Stimulated activated CD4-positive, alpha-beta T cell treated with anti-CD3 and anti-CD28 coated beads, Interleukin-1b, Interleukin-23, amount 100 ng/mL, for 48 hours (primary cell): ENCODE measurements around the gene WNT7B.

Source experiments
- DNase-seq: peaks from one replicate; pipeline ENCODE4 v3.0.0-alpha.2; 2020

Gene WNT7B

DNA sequence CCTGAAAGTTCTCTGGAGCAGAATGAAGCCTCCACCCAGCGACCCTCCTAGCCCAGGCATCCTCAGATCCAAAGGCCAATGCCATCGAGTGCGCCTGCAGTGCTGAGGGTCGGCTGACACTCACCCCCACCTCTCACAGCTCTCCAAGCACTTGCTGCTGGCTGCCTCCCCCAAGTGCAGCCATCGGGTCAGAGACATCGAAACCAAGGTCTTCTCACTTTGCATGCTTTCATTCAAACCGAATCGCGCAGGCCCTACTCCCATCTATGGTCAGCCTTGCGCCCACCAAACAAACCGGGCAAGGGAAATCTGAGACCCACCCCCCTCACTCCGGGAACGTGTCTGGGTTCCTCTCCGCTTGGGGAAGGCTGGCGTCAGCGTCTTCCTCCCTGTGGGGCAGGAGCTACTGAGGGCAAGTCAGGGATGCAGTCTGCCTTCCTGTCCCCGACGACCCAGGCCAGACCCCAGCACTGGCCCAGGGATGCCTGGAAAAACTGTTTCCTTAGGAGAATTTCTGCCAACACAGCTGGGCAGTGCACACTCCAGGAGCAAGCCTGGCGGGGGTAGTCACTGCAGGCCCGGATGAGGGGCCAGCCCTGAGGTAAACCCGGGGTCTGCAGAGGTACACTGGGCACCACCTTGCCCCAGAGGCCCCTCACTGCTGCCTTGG is 7.0 kb downstream of the WNT7B start:
- DNase-seq, result no peak

- DNase-seq, result no peak
These were observed 7.6 kb downstream of the WNT7B start for GRCh38 chr22:45969414-45969799.

DNA sequence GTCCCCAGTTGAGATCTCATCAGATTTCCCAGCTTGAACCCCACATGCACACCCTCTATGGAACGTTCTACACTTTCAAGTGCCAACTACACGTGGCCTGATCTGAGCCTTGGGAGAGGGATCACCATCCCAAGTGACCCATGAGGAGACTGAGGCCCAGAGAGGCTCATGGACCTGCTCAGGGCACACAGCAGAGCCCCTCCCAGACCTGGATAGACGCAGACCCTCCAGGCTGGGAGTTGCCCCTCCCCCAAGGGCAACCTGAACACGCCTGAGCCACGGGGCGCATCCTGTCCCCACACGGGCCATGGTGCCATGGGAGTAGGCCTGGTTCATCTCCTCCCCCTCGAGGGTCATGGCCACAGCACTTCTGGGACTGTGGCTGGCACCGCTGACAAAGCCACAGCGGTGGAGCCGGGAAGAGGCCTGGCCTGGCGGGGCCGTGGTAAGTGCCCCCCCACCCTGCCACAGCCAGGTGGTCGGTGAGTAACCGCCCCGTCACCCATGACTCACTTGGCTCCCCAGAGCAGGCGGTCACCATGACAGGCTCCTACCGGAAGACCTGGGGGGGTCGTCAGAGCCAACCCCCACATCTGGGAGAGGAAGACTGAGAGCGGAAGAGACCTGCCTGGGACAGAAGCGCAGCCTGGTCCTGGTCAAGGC is 8.1 kb downstream of the WNT7B start:
- DNase-seq, result no peak

DNA sequence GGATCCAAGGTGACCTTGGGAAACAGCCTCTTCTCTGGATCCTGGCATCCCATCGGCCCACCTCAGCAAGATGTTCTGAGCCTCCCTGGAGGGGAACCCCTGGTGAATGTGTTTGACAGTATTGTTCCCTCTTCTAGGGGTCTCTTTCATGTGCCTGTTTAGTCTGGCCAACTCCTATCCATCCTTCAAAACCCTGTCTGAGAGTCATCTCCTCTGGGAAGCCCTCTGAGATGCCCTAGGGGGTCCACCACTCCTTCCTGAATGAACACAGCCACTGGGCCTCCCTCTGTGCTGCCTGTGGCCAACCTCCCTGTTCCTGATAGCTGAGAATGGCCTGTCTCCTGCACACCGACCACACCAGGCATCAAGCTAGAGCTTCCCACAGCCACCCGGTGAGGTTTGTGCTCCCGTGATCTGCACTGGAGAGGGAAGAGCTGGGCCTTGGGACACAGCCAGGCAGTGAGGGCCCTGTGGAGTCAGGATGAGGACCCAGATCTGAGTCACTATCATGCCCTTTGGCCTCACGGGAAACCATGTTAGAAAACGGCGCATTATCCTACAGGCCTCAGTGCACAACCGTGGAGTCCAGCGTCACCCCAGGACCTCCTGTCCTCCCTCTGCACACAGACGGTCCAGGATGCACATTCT is 8.8 kb downstream of the WNT7B start:
- no peak for DNase-seq

- no peak for DNase-seq
These were observed 10.0 kb downstream of the WNT7B start for GRCh38 chr22:45966895-45967365.

GRCh38 chr22:45966320-45966894 is 10.6 kb downstream of the WNT7B start:
- no peak for DNase-seq

DNA sequence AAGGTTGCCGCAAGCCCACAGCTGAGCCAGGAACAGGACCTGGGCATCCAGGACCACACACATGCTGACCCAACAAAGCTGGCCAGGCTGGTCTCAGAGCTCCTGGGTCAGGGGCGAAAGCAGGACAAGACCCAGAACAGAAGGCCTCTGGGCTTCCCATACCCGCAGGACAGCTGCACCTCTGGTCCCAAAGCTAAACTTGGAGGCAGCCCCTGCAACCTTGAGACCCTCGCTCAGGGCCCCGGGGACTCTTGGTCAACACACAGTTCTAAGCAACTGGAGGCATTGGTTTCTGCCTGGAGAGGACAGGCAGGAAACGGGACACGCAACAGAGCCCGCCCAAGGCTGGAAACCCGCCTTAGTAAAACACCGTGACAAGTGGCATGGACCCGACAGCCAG is 11.4 kb downstream of the WNT7B start:
- no peak for DNase-seq

- DNase-seq, result no peak
These were observed 11.9 kb downstream of the WNT7B start for GRCh38 chr22:45964926-45965527.

DNA sequence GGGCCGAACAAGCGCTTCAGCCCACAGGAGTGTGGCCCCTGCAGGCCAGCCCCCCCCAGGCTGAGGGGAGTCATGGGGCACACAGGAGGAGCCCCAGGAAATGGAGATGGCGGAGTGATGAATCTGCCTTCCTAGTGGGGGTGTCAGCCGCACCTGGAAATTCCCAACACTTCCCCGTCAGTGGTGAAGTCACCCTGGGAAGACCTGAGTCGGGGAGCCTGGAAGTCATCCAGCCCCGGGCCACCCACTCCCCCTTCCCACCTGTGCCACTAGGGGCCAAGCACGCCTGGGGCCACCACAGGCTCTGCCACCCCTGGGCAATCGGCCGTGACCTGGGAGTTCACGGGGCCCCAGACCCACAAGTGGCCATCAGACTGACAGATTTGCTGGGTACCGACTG is 12.6 kb downstream of the WNT7B start:
- no peak for DNase-seq

- no peak for DNase-seq
These were observed 13.1 kb downstream of the WNT7B start for GRCh38 chr22:45963821-45964220.

DNA sequence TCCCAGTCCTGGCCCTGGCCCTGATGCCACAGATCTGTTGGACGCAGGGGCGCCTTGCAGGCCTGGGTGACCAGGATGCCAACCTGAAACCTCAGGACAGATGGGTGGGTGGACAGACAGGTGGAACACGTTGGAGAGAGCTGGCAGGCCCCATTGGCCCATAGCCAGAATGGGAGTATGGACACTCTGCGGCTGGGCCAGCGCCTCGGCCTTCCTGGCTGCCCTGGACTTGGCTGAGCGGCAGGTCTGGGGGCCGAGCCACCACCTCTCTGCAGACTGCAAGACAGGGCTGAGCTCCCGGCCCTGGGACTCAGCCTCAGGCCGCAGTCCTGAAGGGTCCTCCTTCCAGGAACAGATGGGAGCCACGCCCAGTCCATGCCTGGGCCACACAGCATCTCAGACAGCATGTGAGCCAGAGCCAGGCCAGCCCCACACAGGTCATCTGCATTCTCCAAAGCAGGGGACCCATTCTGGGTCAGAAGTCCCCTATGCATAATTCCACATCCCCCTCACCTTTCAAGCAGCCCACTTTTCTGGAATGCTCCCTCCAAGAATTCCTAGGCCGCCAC is 14.1 kb downstream of the WNT7B start:
- DNase-seq, result no peak

DNA sequence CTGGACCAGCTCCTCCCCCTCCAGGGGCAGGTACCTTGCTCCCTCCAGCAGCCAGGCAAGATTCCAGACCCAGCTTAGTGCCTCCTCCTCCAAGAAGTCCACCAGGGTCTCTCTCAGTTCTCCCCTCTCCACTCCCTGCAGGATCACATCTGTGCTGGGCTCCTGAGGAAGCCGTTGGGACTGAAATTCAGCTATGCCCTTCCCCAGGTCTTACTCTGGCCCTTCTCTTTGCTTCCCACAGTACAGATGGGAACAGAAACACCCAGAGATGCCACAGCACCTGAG is 14.6 kb downstream of the WNT7B start:
- DNase-seq, result no peak

DNA sequence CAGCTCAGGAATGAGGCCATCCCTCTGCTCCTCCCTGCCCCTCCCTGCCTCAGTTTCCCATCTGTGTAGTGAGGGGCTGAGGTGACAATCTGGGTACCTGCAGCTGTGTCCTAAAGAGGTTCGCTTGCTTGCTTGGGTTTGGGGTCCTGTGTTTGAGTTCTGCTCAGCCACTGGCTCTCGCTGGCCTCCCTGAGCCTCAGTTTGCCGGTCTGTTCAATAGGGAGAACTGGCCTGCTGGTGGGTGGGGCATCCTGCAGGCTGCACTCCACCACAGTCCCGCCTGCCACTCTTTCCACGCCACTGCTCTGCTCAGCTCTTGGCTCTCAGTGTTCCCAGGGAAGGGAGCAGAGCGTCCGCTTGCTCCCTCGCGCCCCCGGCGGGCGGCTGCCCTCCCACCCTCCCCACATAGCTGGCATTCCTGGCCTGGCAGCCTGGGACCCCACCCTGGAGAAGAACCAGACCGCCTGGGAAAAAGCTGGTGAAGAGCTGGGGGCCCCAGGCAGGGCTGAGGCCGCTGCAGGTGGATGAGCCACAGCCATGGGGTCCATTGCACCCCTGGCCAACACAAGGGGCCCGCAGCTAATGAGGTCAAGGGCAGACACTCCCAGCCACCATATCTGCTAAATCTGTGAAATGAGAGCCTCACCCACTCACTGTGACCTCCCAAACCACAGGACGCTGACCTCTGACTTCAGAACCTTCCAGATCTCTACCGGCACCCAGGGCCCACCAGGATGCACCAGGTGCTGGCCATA is 15.1 kb downstream of the WNT7B start:
- DNase-seq, result no peak

- DNase-seq, result no peak
These were observed 16.2 kb downstream of the WNT7B start for GRCh38 chr22:45960477-45961386.

- DNase-seq, result no peak
These were observed 17.1 kb downstream of the WNT7B start for GRCh38 chr22:45959719-45960476.

DNA sequence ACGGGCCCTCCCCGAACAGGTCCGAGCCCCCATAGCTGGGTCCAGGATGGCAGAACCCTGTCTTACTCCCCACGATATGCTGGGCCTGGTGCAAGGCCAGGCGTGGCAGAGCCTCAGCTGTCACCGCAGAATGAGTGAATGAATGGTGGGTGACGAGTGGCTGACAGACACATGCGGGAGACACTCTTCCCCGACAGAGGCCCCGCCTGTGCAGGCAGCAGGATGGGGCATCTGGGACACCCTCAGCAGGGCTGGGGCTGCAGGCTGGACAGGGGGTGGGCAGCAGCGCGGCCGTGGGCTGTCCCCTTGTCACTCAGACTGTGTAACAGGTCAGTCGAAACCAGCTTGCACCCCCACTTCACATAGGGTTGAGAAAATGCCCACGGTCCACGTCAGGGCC is 18.0 kb downstream of the WNT7B start:
- no peak for DNase-seq

- DNase-seq, result no peak
These were observed 19.1 kb downstream of the WNT7B start for GRCh38 chr22:45957826-45958225.

DNA sequence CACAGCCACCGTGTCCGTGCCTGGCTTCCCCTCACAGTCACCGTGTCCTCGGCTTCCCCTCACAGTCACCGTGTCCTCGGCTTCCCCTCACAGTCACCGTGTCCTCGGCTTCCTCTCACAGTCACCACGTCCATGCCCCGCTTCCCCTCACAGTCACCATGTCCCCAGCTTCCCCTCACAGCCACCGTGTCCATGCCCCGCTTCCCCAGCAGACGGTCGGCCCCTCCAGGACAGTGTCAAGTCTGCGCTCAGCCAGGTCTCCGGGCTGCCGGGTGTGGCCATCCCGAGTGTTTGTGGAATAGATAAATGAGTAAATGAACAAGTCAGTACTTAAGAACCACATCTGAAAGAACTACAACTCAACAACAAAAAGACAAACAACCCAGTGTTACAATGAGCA is 23.8 kb downstream of the WNT7B start:
- no peak for DNase-seq

DNA sequence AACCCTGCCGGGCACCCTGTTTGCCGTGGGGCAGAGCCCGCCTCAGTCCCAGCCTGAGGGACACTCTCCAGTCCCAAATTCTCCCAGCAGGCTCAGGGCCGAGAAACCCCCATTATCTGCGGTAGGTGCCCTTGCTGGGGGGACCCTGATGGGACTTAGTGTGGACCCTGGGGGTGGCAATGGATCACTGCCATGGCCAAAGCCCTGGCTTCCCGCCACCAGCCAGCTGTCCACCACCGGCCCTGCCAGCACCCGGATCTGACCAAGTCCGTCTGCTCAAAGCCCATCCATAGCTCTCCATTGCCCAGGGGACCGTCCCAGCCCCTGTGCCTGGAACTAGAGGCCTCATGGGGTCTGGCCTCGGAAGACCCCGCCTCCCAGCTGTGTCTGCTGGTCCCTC is 24.4 kb downstream of the WNT7B start:
- DNase-seq, result no peak

- DNase-seq, result no peak
These were observed 24.8 kb downstream of the WNT7B start for GRCh38 chr22:45952151-45952550.

DNA sequence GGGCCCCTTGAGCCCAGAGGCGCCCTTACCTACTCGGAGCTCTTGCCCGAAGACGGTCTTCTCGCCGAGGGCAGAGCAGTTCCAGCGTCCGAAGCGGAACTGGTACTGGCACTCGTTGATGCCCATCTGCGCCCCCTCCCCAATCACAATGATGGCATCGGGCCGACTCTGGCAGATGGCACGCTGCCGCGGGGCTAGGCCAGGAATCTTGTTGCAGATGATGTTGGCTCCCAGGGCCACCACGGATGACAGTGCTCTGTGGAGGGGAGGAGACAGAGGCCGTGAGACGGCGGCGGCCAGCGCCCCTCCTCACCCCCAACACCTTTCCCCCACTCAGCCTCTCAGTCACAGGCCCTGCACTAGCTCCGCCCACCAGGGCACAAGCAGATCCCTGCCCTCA is 27.1 kb downstream of the WNT7B start:
- no peak for DNase-seq
